Activated T-cell treated with anti-CD3 and anti-CD28 coated beads for 1 hour (primary cell): ENCODE data around the gene TMCO5A.
"Not testable (repeated sequence)": the region's sequence is repeated elsewhere in the genome, so short reads cannot be mapped to it uniquely, and the experiment has no call there.

Source experiments
- DNase-seq: peaks from one replicate; pipeline ENCODE4 v3.0.0-alpha.2; 2020; ENCODE audit warnings: low read depth

Gene TMCO5A

DNA sequence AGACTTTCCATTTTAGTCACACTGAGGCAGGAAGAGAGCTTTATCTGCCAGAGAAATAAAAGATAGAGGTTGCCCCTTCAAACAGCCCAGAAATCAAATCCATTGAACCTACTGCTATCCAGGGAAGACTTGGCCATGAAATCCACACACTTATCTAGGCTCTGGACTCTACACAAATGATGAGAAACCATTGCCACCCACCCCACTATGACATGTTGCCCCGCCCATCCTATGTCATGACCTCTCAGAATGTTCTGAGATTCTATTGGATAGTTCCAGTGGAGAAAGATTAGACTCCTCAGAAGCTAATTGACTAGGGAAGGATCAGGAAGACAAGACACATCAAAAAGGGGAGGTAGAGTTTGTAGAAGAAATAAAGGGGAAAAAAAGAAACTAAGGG is at the start of gene TMCO5A:
TSS of gene TMCO5A (plus strand) at position 301 of the 400 bp plus-strand sequence. CDS start 1,684 bp downstream, outside the sequence.
- DNase-seq: no peak

DNA sequence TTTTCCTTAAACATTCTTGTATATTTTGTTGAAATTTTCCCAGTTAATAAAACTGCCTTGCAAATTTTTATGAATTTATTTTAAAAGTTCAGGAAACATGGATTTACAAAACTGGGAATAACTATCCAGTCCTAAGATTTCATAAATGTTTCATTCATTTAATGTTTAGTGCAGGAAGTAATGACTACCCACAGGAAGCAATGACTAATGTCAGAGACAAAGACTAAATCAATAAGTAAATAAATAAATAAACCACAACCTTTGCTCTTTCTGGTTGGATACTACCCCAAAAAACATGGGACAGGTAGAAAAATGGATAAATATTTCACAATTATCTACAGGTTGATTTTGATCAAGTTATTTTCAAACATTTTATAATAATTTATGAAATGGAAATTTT is 48.8 kb upstream of the TMCO5A start:
- DNase-seq: no peak

GRCh38 chr15:37888356-37888755 is 46.1 kb upstream of the TMCO5A start:
- DNase-seq: no peak

GRCh38 chr15:37891766-37892368 is 42.6 kb upstream of the TMCO5A start:
- DNase-seq: no peak

DNA sequence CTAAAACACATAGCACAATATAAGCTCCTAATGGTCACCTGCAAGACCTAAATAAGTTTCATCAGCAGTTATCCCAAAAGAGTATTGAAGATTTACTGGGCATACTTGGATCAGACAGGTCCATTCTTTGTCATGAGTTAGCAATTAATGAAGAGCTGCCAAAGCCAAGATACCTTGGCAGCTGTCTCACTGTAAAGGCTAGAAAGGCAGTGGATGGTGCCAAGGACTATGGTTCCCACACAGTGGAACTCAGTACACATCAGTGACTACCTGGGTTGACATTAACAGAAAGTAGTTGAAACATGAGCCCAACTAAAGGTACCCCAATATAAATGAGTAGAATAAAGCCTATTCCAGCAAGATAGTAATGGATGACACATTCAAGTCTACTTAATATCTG is 41.1 kb upstream of the TMCO5A start:
- DNase-seq: no peak

GRCh38 chr15:37898362-37898761 is 36.1 kb upstream of the TMCO5A start:
- DNase-seq: no peak

GRCh38 chr15:37900326-37901221 is 33.9 kb upstream of the TMCO5A start:
- no peak for DNase-seq

- no peak for DNase-seq
These were observed 32.3 kb upstream of the TMCO5A start for GRCh38 chr15:37902126-37902525.

GRCh38 chr15:37903919-37904625 is 30.4 kb upstream of the TMCO5A start:
- DNase-seq: no peak

GRCh38 chr15:37907136-37907535 is 27.3 kb upstream of the TMCO5A start:
- DNase-seq: no peak

- no peak for DNase-seq
These were observed 12.7 kb upstream of the TMCO5A start for GRCh38 chr15:37921527-37922385.

- DNase-seq: no peak
These were observed 8.3 kb upstream of the TMCO5A start for GRCh38 chr15:37926136-37926535.

- DNase-seq: no peak
These were observed 5.2 kb upstream of the TMCO5A start for GRCh38 chr15:37929238-37929637.

DNA sequence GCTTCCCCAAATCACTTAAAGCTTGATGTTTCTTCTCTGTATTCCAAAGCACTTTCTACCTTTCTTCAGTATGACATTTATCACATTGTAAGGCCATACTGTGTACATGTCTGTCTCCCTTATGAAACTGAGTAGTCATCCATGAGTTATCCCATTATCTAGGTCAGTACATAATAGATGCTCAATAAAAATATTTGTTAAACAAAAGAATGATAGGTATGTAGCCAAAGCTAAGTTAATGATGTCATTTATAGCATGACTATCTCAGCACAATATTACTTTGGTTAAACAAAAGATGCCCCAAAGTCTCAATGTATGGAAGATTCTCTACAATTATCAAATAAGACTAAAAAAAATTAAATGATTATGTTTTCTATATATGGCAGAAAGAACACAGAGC is 3.1 kb upstream of the TMCO5A start:
- no peak for DNase-seq

GRCh38 chr15:37931868-37932267 is 2.6 kb upstream of the TMCO5A start:
- DNase-seq: no peak

GRCh38 chr15:37932549-37932948 is 1.9 kb upstream of the TMCO5A start:
- no peak for DNase-seq

DNA sequence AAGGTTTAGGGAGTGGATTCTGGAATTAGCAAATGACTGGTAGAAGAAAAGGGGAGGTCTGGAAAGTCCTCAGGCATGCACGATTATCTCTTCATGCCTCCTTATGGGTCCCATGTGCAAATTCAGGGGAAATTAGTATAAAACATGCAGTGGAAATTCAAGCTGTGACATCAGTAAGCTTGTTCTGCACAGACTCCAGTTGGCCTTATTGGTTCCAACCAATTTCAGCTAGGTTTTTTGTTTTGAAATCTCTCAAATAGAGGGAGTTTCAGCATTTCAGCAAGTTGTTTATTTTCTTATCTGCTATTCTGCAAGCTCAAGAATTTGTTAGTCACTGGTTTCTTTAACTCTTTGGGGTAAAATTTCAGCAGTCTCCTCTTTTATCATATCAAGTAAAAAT is 774 bp upstream of the TMCO5A start:
- no peak for DNase-seq

GRCh38 chr15:37940876-37941275 is 6.4 kb downstream of the TMCO5A start:
- DNase-seq: no peak

- no peak for DNase-seq
These were observed 7.3 kb downstream of the TMCO5A start for GRCh38 chr15:37941779-37942178.

DNA sequence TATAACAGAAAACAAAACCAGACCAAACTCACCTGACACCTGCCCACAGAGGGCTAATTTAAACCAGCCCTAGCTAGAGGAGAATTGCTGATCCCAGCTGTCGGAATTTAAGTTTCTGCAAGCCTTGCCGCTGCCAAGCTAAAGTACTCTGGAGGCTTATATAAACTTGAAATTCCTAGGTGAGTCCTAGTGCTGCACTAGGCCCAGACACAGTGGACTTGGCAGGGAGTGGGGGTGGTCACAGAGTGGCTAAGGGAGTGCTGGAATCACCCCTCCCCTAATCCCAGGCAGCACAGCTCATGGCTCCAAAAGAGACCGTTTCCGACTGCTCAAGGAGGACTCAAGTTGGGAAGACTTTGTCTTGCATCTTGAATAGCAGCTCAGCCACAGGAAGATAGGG is 17.6 kb downstream of the TMCO5A start:
- no peak for DNase-seq

GRCh38 chr15:37960742-37961141 is 26.3 kb downstream of the TMCO5A start:
- DNase-seq: not testable (repeated sequence)

DNA sequence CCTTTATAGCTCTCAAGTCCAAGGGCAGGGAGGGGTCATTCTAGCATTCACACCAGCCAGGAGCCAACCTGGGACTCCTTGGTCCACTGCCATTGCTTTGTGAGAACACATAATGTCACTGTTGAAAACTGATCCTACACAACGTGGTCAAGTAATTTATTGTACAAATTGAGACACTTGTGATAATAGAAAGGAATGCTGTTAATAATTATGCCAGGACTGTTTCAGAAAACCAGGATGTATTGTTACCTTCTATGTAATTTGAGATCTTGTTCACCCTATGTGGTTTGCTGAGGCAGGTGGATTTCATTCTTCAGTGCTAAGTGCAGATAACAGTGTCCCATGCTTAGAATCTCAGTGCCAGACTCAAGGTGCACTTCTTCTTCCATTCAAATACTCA is 33.3 kb downstream of the TMCO5A start:
- DNase-seq: no peak
